ENCODE data around the gene GAPT.
A peak's percentile ranks its signal among the peaks of the same experiment; 100 is the strongest.

GAPT gene

DNA sequence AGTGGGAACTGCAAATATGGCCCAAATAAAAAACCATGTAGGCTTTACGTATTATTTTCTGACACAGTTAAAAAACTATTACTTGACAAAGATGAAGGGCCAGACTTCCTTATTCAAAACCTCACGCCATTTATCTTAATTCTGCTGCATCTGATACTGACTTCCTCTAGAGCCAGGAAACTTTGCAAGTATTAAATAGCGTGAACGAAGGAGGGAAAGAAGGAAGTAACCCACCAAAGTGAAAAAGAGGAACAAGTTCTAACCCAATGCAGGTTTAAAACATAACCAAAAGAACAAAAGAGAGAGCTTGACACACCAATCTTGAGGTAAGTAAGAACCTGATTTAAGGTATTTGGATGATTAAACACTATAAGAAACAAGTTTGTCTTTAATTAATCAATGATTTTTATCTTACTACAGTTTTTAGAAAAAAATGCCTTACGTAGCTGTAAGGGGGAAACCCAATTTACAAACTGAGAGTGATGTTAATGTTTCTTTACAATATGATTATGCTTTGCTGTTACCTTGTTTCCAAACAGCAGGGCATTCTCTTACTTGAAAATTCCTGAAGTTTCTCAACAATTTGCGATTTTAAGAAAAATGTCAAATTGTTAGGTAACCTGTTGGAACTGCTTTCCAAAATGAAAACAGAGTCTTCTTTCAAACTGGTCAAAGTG is at the start of gene GAPT:
Gene GAPT, plus strand, starts transcription at position 220 of the 677 bp plus-strand sequence. CDS start 3,102 bp downstream, outside the sequence.
- DNase-seq: peak; percentile 91
- in situ Hi-C loops (cut with MboI; ENCODE audit: low pct_unique_long_range_greater_than_20kb, low sequenced_read_pairs): loop anchor here (25.0 kb wide), 1 partner anchor 346 kb away; no protein-coding TSS in a partner anchor

DNA sequence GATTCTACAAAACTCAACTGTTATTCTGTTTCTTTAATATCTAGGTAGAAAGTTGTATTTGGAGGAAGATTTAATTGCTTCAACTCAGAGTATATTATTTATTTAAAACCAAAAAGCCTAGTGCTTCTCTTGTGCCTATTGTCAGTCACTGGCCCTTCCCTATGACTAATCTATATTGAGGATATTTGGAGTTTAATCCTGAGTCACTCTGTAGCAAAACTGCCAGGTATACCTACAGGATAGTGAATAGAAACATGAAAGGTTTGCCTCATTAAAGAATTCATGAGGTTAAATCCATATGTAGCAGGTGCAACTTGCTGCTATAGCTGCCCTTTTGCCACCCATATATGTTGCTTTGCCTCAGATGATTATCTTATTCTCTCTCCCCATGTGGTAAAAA is 46.4 kb upstream of the GAPT start:
- DNase-seq: no peak
- in situ Hi-C loops (cut with MboI; ENCODE audit: low pct_unique_long_range_greater_than_20kb, low sequenced_read_pairs): no loop called here

DNA sequence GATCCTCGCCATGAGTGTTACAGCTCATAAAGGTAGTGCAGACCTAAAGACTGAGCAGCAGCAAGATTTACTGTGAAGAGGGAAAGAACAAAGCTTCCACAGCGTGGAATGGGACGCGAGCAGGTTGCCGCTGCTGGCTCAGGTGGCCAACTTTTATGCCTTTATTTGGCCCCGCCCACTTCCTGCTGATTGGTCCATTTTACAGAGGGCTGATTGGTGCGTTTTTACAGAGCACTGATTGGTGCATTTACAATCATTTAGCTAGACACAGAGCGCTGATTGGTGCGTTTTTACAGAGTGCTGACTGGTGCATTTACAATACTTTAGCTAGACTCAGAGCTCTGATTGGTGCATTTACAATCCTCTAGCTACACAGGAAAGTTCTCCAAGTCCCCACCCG is 45.2 kb upstream of the GAPT start:
- DNase-seq: no peak
- in situ Hi-C loops (cut with MboI; ENCODE audit: low pct_unique_long_range_greater_than_20kb, low sequenced_read_pairs): no loop called here

DNA sequence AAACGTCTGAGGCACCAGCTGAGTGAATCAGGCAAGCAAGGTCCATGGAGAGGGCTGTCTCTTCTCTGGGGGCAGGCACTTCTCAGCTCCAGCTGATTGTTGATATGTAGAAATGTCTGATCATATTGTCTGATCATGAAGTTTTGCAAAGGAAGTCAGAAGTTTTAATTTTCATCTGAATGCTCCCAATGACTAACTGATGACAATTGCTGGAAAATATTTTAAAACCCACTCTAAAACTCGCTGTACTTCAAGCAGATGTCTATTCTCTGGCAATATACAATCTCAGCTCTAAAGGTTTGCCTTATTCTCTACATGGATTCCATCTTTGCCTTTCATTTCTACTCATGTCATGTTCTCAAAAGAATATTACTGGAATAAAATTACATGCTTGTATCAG is 44.0 kb upstream of the GAPT start:
- no peak for DNase-seq
- in situ Hi-C loops (cut with MboI; ENCODE audit: low pct_unique_long_range_greater_than_20kb, low sequenced_read_pairs): no loop called here

DNA sequence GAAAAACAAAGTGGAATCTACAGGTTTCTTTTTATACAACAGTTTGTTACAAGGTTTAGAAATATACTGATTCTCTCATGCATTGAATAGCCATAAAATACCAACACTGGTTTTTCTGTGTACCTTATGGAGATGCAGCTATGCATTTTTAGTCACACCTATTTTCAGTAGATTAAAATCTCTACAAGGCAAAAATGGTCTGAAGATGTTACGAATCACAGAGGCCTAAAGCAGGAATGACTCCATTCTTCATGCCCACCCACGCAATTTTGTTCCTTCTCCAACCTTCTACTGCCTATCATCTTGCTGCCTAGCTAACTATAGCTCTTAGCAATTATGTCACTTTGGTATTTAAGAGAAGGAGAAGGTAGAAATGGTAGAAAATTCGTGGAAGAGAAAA is 41.2 kb upstream of the GAPT start:
- in situ Hi-C loops (cut with MboI; ENCODE audit: low pct_unique_long_range_greater_than_20kb, low sequenced_read_pairs): loop anchor here (25.0 kb wide), 1 partner anchor 1138 kb away; no protein-coding TSS in a partner anchor
- no peak for DNase-seq

DNA sequence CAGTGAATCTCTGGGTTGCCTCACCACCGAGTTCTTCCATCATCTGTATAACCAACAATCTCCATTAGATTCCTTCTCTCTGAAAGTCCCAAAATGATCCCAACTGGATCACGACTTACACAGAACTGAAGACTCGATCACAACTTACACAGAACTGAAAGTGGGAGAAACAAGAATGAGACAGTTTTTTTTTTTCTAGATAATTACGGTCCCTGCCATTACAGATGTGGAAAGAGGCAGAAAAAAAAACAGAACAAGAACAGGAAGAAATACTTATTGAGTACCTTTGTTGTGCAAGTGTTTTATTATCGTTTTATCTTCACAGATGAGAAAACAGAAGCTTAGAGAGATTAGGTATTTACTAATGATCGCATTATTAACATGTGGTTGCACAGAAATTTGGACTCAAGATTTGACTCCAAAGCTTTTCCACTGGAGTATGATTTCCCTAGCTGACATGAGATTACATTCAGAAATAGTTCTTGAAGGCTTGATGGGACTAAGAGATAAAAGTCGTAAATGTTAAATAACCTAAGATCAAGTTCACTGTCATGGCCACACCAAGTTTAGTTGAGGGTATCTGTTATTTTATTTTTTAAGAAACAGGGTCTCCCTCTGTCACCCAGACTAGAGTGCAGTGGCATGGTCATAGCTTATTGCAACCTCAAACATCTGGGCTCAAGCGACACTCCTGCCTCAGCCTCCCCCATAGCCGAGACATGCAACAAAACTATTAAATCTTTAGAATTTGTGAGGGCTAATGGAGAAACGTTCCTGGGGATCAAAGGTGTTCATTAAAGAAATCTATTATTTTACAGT is 40.2 kb upstream of the GAPT start:
- DNase-seq: no peak
- in situ Hi-C loops (cut with MboI; ENCODE audit: low pct_unique_long_range_greater_than_20kb, low sequenced_read_pairs): loop anchor here (25.0 kb wide), 1 partner anchor 1139 kb away; no protein-coding TSS in a partner anchor

DNA sequence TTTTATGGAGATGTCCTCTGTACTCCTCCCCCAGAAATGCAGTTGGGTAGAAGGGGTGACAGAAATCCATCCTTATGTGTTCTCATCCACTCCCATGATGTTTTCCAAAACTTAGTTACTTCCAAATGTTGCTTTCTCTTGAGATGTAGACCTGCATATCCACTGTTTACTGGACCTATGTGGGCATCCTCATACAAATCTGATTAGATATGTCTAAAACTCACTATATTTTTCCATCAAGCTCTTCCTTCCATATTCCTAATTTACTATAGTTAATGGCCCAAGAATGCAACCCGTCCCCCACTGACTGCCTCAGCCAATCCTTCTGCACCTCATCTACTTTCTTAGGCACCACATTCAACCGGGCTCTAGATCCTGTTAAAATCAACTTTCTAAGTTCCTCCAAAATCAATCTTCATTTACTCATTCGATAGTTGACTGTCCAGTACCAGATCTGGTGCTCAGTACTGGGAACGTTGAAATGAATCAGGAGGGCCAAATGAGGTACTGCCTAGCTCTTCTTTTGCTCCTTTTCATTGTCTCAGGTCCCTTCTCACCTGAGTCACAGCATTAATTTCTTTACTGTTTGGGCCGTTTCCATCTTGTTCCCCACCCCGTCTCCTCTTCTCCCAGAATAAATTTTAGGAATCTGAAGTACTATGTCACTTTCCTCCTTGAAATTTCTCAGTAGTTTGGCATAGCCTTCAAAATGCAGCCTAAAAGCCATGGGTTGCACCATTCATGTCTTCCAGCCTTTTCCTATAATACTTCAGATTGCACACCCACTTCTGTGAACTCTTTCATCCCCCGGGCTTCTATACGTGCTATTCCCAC is 39.3 kb upstream of the GAPT start:
- no peak for DNase-seq
- in situ Hi-C loops (cut with MboI; ENCODE audit: low pct_unique_long_range_greater_than_20kb, low sequenced_read_pairs): loop anchor here (25.0 kb wide), 1 partner anchor 1140 kb away; no protein-coding TSS in a partner anchor

DNA sequence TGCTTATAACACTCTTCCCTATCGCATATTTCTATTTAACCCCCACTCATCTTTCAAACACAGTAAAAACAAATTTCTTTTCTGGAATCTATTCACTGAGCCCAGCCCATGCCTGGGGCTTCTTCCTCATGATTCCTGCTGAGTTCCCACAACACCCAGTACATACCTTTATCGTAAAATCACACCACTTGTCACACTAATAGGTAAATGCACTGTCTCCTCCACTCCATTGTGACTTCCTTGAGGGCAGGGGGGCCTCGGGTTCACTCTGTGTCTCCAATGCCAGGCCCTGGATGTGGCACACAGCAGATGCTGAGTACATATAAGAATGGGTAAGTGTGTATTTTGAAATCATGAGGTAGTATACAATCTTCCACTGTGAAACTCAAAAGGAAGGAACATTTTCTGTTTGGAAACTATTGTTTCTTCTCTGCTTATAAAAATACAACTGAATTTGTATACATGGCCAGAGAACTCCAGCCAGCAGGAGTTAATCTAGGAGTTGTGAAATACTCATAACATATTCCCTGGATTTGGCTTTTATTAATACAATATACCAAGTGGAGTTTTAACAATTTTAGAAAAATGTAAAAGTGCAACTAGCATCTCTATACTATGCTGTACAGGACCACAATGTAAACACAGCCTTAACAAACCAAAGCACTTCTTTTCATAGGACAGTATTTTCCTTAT is 38.5 kb upstream of the GAPT start:
- in situ Hi-C loops (cut with MboI; ENCODE audit: low pct_unique_long_range_greater_than_20kb, low sequenced_read_pairs): loop anchor here (25.0 kb wide), 1 partner anchor 1140 kb away; no protein-coding TSS in a partner anchor
- no peak for DNase-seq

DNA sequence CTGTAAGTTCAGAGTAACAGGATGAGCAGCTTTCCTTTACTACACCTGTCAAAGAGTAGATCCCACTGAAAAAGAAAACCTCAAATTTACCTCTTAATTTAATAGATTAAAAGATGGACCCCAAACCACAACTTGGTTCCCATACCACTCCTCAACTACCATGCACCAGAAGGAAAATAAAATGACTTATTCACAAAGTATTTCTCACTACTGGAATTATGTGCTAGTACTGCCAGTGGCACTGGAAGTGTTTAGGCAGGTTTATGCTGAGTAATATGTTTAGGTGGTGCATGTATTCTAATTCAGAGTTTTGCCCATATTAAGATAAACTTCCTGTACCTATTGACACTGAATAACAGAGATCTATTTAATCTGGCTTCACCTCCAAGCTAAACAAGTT is 37.9 kb upstream of the GAPT start:
- DNase-seq: no peak
- in situ Hi-C loops (cut with MboI; ENCODE audit: low pct_unique_long_range_greater_than_20kb, low sequenced_read_pairs): loop anchor here (25.0 kb wide), 1 partner anchor 1141 kb away; no protein-coding TSS in a partner anchor

DNA sequence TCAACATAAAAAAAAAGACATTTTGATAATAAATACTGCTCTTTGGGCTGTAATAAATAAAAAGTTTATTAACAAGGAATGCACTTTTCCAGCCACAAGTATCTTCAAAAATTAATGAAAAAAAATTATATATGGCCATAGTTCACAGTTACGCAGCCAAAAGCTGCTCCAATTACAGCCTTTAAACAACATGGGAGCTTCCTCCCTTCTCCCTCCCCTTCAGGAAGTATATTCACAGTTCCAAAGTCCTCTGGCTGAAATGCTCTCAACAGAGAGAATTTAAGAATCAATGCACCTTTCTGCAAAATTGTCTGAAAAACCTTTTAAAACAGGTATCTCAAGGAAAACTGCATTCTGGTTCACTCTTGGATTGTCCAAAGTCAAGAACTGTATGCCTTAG is 37.2 kb upstream of the GAPT start:
- in situ Hi-C loops (cut with MboI; ENCODE audit: low pct_unique_long_range_greater_than_20kb, low sequenced_read_pairs): loop anchor here (25.0 kb wide), 1 partner anchor 1142 kb away; no protein-coding TSS in a partner anchor
- no peak for DNase-seq

DNA sequence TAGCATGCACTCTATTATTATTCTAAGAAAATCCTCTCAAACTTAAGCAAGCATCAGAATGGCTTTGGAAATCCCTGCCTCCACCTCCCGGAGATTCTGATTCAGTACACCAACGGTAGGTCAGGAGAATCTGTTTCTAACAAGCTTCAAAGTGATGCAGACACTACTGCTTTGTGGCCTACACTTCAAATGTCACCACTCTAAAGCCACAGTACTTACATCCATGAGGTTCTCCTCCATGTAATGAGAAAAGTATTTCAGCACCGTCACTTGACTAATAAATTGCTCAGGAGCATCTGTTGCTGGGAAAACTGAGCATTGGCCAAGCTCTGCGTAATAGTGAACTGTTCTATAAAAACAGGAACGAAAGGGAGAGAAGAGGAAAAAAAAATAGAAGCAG is 36.2 kb upstream of the GAPT start:
- in situ Hi-C loops (cut with MboI; ENCODE audit: low pct_unique_long_range_greater_than_20kb, low sequenced_read_pairs): loop anchor here (25.0 kb wide), 1 partner anchor 1143 kb away; no protein-coding TSS in a partner anchor
- no peak for DNase-seq

DNA sequence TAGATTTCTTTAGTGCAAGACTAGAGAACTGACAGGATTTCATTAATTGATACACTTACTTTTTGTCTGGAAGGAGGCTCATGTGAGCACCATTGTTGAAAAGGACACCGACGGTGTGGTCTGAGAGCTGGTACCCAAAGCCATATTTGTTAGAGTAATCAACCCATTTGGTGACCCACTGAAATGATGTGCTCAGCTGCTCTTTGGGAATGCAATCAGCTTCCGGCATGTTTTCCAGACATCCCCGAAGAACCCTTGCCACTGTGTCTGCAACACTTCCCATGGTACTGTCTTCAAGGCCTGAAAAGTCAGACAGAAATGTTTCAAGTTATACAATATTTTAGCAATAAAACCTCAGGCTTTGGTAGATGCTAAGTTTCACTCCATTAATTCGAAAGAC is 35.8 kb upstream of the GAPT start:
- in situ Hi-C loops (cut with MboI; ENCODE audit: low pct_unique_long_range_greater_than_20kb, low sequenced_read_pairs): loop anchor here (25.0 kb wide), 1 partner anchor 1143 kb away; no protein-coding TSS in a partner anchor
- DNase-seq: no peak

DNA sequence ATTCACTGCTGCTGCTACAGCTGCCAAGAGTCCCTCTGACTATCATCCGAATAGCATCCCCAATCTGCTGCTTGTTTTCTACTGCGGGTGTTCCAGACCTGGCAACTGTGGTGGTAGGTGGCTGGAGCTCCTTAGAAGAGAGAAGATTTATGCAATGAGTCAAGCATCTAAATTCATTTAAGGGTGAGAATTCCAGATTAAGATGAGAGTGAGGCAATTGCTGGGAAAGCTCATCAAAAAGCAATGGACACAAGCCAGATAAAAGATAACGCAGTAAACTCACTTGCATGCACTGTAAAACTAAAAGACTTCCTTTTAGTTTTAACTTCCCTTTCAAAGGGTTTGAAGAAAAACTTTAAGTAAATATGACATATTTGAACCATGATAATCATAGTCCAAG is 35.2 kb upstream of the GAPT start:
- in situ Hi-C loops (cut with MboI; ENCODE audit: low pct_unique_long_range_greater_than_20kb, low sequenced_read_pairs): loop anchor here (25.0 kb wide), 1 partner anchor 1144 kb away; no protein-coding TSS in a partner anchor

DNA sequence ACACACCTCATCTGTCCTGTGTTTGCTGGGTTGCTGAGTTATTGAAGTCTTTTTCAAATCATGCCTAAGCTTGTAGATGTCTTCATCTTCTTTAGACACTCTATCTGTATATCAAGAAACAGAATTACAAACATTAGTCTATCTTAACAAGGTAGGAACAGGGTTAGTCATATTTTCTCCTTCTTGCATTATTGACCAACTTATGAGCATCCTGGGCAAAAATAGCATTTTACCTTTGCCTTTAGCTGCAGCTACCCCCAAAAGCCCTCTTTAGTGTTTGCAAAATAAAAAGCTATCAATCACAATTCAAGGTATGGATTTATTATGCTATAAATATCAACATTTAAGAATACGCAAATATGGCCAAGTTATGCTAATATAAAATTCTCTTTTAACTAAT is 34.7 kb upstream of the GAPT start:
- no peak for DNase-seq
- in situ Hi-C loops (cut with MboI; ENCODE audit: low pct_unique_long_range_greater_than_20kb, low sequenced_read_pairs): loop anchor here (25.0 kb wide), 1 partner anchor 1144 kb away; no protein-coding TSS in a partner anchor

More for the DNA sequence above, 35.2 kb upstream of the GAPT start:
- no peak for DNase-seq

DNA sequence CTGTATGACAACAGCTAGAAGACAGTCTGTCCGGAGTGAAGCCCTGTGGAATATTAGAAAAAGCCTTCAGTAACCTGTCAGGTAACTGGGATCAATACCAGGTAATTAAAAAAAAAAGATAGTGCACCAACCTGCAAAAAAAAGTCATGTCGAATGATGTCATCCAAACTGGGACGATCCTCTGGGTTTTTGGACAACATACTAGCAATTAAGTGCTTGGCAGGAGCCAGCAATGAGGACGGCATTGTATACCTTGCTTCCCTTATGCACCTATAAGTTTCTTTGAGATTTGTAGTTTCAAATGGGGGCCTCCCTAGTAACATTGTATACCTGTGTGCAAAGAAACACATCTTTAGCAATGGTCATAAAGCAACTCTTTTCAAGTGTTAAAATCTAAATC is 34.2 kb upstream of the GAPT start:
- no peak for DNase-seq
- in situ Hi-C loops (cut with MboI; ENCODE audit: low pct_unique_long_range_greater_than_20kb, low sequenced_read_pairs): loop anchor here (25.0 kb wide), 1 partner anchor 1145 kb away; no protein-coding TSS in a partner anchor

DNA sequence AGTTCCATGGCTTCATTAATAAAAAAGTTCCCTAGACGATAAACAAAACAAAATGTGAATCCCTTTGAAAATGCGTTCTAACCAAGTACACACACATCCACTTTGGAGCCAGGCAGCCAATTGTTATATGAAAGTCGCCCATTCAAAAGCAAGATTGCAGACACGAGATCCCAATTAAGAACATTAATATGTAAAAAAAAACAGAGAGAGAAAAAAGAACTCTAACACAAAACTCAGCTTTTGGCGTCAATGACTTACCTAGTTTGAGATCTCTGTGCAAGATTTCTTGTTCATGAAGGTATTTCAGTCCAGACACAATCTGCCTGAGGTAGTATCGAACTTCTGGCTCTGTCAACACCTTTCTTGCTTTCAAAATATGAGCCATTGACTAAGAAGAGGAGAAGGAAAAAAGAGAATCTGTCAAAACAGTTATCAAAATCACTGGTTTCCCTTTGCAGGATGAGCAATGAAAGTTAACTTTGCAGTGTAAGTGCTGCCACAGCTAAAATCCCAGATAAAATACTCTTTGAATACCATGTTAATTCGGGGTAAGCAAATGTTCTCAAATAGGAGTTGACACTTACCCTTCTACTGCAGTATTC is 33.0 kb upstream of the GAPT start:
- in situ Hi-C loops (cut with MboI; ENCODE audit: low pct_unique_long_range_greater_than_20kb, low sequenced_read_pairs): loop anchor here (25.0 kb wide), 1 partner anchor 1146 kb away; no protein-coding TSS in a partner anchor
- DNase-seq: no peak

DNA sequence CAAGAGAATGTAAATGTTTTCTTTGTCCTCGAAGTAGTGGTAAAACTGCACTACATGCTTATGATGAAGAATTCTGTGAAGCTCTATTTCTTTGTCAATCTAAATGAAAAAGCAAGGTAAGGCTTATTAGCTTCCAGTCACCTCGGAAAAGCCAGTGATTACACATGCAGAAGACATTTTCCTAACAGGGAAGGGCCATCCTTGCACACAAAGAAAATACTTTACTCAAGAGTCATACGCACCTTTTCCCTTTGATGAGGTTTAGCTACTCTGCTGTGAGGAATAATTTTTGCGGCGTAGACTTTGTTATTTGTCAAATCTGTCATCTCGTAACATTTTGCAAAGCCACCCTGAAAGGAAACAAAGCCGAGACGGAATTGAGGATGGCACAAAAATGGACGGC is 32.5 kb upstream of the GAPT start:
- in situ Hi-C loops (cut with MboI; ENCODE audit: low pct_unique_long_range_greater_than_20kb, low sequenced_read_pairs): loop anchor here (25.0 kb wide), 1 partner anchor 1146 kb away; no protein-coding TSS in a partner anchor
- DNase-seq: no peak

All from KBM-7 (cell line).